ENCODE measurements around the gene CRELD2.

The CRELD2 gene

GRCh38 chr22:49925525-49926128 lies 7.2 kb downstream of the CRELD2 start:
- H3K27me3 ChIP-seq, result peaks cover 11% of the 10 kb centered on the region
- peaks cover 3% of the 10 kb centered on the region for H3K36me3 ChIP-seq

DNA sequence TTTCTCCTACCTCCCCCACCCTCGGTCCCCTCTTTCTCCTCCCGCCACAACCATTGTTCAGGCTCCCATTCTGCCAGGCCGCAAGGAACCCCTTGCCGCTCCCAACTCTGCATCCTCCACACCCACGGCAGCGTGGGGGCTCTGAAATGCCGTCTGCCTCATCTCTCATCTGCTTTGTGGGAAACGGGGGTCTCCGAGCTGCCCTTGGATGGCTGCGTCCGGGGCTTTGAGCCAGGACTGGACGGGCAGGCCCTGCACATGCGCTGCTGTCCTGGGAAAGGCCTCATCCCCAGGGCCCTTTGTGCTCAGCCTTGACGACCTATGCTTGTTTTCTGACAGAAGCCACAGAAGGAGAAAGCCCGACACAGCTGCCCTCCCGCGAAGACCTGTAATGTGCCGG lies 8.5 kb downstream of the CRELD2 start:
- H3K27ac ChIP-seq, result no peak overlapping the region
- no peak overlapping the region for H3K4me3 ChIP-seq (ENCODE audit: low read depth in 1 of 2, low read length in 1 of 2)
- H3K27me3 ChIP-seq, result peaks cover 11% of the 10 kb centered on the region
- H3K9me3 ChIP-seq, result no peaks in the 10 kb centered on the region
- H3K4me1 ChIP-seq (ENCODE audit: control insufficient read depth in 1 of 2, insufficient read depth in 1 of 2, low read depth in 1 of 2, low read length in 1 of 2), result peaks cover 40 to 41% of the 10 kb centered on the region in 2 experiments
- TF ChIP-seq, protein P1, sequence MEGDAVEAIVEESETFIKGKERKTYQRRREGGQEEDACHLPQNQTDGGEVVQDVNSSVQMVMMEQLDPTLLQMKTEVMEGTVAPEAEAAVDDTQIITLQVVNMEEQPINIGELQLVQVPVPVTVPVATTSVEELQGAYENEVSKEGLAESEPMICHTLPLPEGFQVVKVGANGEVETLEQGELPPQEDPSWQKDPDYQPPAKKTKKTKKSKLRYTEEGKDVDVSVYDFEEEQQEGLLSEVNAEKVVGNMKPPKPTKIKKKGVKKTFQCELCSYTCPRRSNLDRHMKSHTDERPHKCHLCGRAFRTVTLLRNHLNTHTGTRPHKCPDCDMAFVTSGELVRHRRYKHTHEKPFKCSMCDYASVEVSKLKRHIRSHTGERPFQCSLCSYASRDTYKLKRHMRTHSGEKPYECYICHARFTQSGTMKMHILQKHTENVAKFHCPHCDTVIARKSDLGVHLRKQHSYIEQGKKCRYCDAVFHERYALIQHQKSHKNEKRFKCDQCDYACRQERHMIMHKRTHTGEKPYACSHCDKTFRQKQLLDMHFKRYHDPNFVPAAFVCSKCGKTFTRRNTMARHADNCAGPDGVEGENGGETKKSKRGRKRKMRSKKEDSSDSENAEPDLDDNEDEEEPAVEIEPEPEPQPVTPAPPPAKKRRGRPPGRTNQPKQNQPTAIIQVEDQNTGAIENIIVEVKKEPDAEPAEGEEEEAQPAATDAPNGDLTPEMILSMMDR (IDR thresholded peaks at IDR 0.05), result no peak
- no peaks in the 10 kb centered on the region for H3K36me3 ChIP-seq

More at GRCh38 chr22:49925525-49926128, 7.2 kb downstream of the CRELD2 start:
- TF ChIP-seq, protein P1 (IDR thresholded peaks at IDR 0.05), result no peak
- peak overlapping the region; percentile 79 for H3K27ac ChIP-seq
- peaks cover 27 to 28% of the 10 kb centered on the region in 2 experiments for H3K4me1 ChIP-seq (ENCODE audit: control insufficient read depth in 1 of 2, insufficient read depth in 1 of 2, low read depth in 1 of 2, low read length in 1 of 2)
- no peaks in the 10 kb centered on the region for H3K9me3 ChIP-seq
- H3K4me3 ChIP-seq (ENCODE audit: low read depth in 1 of 2, low read length in 1 of 2), result peak overlapping the region; percentile 37 to 54

DNA sequence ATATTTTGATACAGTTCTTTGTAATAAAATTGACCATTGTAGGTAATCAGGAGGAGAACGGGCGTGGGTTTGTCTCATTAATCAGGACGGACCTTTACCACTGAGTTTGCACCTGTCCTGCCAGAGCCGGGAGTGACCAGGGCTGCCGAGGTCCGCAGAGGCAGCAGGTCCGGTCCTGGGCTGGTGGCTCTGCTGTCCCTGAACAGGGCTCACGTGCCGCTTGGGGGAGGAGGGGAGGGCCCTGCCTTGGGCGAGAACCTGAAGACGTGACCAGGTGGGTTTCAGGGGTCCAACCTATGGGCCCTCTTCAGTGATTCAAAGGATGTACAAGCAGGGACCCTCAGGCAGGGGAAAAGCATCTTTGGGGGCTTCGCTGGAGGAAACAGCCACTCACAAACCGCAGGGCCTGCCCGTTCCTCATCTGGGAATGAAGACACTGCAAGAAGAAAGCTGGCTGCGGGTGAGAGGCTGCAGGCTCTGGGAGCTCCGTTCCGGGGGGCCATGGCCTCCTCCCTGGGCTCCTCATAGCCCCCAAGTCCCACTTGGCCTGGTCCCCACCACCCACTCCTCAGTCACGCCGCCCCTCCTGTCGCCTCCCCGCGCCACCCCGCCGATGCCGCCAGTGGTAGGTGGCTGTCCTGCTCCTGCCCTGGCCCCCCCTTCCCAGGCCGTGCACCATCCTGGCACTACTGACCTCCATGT lies 9.2 kb downstream of the CRELD2 start:
- Histone ChIP-seq H3K4me3 (ENCODE audit: low read depth in 1 of 2, low read length in 1 of 2) (no peak overlapping the region), H3K36me3 (no peaks in the 10 kb centered on the region), H3K4me1 (ENCODE audit: control insufficient read depth in 1 of 2, insufficient read depth in 1 of 2, low read depth in 1 of 2, low read length in 1 of 2) (peaks cover 44 to 46% of the 10 kb centered on the region in 2 experiments), H3K9me3 (no peaks in the 10 kb centered on the region), H3K27me3 (peaks cover 11% of the 10 kb centered on the region), H3K27ac (no peak overlapping the region)
- TF ChIP-seq, protein P1 (IDR thresholded peaks at IDR 0.05), result no peak

DNA sequence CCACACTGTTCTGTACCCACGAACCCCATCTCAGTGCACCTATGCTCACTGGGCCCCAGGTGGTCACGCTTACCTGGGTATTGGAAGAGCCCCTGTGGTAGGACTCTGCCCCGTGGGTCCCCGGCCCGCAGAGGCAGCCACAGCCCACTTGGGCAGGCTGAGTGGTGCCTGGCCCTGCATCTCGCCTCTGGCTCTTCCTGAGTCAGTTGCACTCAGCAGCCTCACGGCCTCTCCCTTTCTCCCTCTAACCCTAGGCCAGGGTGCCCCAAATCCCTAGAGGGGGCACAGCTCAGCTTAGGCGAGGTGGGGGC lies 9.7 kb downstream of the CRELD2 start:
- H3K27ac ChIP-seq, result no peak overlapping the region
- no peaks in the 10 kb centered on the region for H3K36me3 ChIP-seq
- TF ChIP-seq, protein P1 (IDR thresholded peaks at IDR 0.05), result no peak
- no peak overlapping the region for H3K4me3 ChIP-seq (ENCODE audit: low read depth in 1 of 2, low read length in 1 of 2)
- peaks cover 11% of the 10 kb centered on the region for H3K27me3 ChIP-seq
- peaks cover 47 to 51% of the 10 kb centered on the region in 2 experiments for H3K4me1 ChIP-seq (ENCODE audit: control insufficient read depth in 1 of 2, insufficient read depth in 1 of 2, low read depth in 1 of 2, low read length in 1 of 2)
- no peaks in the 10 kb centered on the region for H3K9me3 ChIP-seq

- Histone ChIP-seq H3K9me3 (no peaks in the 10 kb centered on the region), H3K4me3 (ENCODE audit: low read depth in 1 of 2, low read length in 1 of 2) (no peak overlapping the region), H3K27me3 (peaks cover 11% of the 10 kb centered on the region), H3K36me3 (no peaks in the 10 kb centered on the region), H3K27ac (no peak overlapping the region), H3K4me1 (ENCODE audit: control insufficient read depth in 1 of 2, insufficient read depth in 1 of 2, low read depth in 1 of 2, low read length in 1 of 2) (peaks cover 53 to 56% of the 10 kb centered on the region in 2 experiments)
- TF ChIP-seq, protein P1 (IDR thresholded peaks at IDR 0.05), result no peak
Observed at GRCh38 chr22:49928555-49929210, 10.2 kb downstream of the CRELD2 start.
